ENCODE data around the gene PDE7B.

Gene PDE7B

DNA sequence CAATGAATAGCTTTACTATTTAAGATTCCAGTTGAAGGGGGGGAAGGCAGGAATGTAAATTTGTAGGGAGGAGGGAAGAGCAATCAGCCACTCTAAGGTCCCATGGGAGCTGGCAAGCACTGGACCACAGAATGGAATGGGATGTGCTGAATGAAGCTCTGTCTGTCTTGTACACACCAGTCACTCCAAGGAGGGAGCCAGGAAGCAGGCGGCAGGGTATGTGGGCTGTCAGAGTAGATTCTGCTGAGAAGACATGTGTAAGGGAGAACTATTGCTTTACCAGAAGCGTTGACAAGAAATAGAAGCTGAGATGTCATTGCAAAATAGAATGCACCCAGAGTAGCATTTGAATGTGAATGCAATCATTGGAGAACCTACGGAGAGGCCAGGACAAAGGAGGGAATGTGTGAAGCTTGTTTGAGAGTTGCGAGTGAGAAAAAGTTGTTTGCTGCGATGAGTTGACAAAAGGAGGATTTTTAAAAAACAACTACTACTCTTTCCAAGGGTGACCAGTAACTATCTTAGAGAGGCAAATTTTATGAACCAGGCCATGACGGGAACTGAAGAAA, 25.2 kb upstream of the PDE7B start:
- no peak overlapping the region for H2AFZ ChIP-seq (ENCODE audit: low read depth)
- no peaks in the 10 kb centered on the region for H3K36me3 ChIP-seq (ENCODE audit: insufficient read depth)
- no peaks in the 10 kb centered on the region for H3K27me3 ChIP-seq (ENCODE audit: insufficient read depth, low read depth)
- H3K4me1 ChIP-seq (ENCODE audit: low read depth, poor library complexity, severe bottlenecking) = no peaks in the 10 kb centered on the region
- H3K4me2 ChIP-seq = no peak overlapping the region
- TF ChIP-seq, protein P1, sequence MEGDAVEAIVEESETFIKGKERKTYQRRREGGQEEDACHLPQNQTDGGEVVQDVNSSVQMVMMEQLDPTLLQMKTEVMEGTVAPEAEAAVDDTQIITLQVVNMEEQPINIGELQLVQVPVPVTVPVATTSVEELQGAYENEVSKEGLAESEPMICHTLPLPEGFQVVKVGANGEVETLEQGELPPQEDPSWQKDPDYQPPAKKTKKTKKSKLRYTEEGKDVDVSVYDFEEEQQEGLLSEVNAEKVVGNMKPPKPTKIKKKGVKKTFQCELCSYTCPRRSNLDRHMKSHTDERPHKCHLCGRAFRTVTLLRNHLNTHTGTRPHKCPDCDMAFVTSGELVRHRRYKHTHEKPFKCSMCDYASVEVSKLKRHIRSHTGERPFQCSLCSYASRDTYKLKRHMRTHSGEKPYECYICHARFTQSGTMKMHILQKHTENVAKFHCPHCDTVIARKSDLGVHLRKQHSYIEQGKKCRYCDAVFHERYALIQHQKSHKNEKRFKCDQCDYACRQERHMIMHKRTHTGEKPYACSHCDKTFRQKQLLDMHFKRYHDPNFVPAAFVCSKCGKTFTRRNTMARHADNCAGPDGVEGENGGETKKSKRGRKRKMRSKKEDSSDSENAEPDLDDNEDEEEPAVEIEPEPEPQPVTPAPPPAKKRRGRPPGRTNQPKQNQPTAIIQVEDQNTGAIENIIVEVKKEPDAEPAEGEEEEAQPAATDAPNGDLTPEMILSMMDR (conservative IDR thresholded peaks at IDR 0.05; ENCODE audit: low read depth, low read length) = no peak
- H3K79me2 ChIP-seq (ENCODE audit: insufficient read depth, low read depth) = no peaks in the 10 kb centered on the region
- no peak overlapping the region for H3K9ac ChIP-seq
- H3K27ac ChIP-seq = no peak overlapping the region
- no peak overlapping the region for H3K4me3 ChIP-seq (IDR thresholded peaks at IDR 0.05; ENCODE audit: insufficient read depth, low read depth, low read length)
- H4K20me1 ChIP-seq (ENCODE audit: insufficient read depth) = no peaks in the 10 kb centered on the region

DNA sequence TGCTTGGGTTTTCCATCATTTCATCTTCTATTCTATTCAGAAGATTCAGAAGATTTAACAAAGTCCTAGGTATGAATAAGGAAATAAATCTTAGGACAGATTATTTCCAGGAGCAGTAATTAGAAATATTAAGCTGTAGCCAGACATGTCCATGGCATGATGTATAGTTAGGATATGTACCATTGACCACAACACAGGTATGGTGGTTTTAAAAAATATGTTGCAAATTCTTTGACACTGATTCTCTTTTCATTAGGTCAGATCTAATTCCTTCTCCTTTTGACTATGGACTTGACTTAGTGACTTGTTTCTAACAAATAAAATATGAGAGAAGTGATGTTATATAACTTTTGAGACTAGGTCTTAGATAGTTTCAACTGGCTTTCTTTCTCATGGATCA, 23.5 kb upstream of the PDE7B start:
- no peak overlapping the region for H3K4me3 ChIP-seq (IDR thresholded peaks at IDR 0.05; ENCODE audit: insufficient read depth, low read depth, low read length)
- no peak overlapping the region for H3K4me2 ChIP-seq
- H2AFZ ChIP-seq (ENCODE audit: low read depth) = no peak overlapping the region
- no peaks in the 10 kb centered on the region for H3K4me1 ChIP-seq (ENCODE audit: low read depth, poor library complexity, severe bottlenecking)
- H3K9ac ChIP-seq = no peak overlapping the region
- no peaks in the 10 kb centered on the region for H3K36me3 ChIP-seq (ENCODE audit: insufficient read depth)
- H3K27me3 ChIP-seq (ENCODE audit: insufficient read depth, low read depth) = no peaks in the 10 kb centered on the region
- no peak overlapping the region for H3K27ac ChIP-seq
- TF ChIP-seq, protein P1 (conservative IDR thresholded peaks at IDR 0.05; ENCODE audit: low read depth, low read length) = no peak
- H4K20me1 ChIP-seq (ENCODE audit: insufficient read depth) = no peaks in the 10 kb centered on the region
- H3K79me2 ChIP-seq (ENCODE audit: insufficient read depth, low read depth) = no peaks in the 10 kb centered on the region

DNA sequence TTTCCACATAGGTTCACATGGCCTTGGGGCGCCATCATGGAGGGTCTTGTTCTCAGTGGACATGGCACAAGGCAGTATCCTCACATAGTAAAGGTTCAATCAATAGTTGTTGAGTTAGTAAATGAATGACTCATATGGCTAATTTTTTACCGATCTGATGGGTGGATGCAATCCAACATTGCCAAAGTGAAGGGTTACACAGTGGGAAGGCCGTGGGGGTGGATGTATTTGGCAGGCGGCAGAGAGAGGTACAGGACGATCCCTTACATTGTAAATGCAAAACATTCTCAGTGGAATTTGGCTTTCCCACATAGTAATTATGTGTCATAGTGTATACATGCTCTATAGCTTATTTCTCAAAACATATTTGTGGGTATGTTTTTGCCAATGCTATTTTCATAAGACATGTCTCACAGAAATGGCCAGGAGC, 21.0 kb upstream of the PDE7B start:
- TF ChIP-seq, protein P1 (conservative IDR thresholded peaks at IDR 0.05; ENCODE audit: low read depth, low read length) = no peak
- H4K20me1 ChIP-seq (ENCODE audit: insufficient read depth) = no peaks in the 10 kb centered on the region
- no peak overlapping the region for H3K4me2 ChIP-seq
- H3K79me2 ChIP-seq (ENCODE audit: insufficient read depth, low read depth) = no peaks in the 10 kb centered on the region
- no peak overlapping the region for H2AFZ ChIP-seq (ENCODE audit: low read depth)
- H3K36me3 ChIP-seq (ENCODE audit: insufficient read depth) = no peaks in the 10 kb centered on the region
- H3K27me3 ChIP-seq (ENCODE audit: insufficient read depth, low read depth) = no peaks in the 10 kb centered on the region
- H3K4me3 ChIP-seq (IDR thresholded peaks at IDR 0.05; ENCODE audit: insufficient read depth, low read depth, low read length) = no peak overlapping the region
- H3K4me1 ChIP-seq (ENCODE audit: low read depth, poor library complexity, severe bottlenecking) = no peaks in the 10 kb centered on the region
- no peak overlapping the region for H3K27ac ChIP-seq
- H3K9ac ChIP-seq = no peak overlapping the region

DNA sequence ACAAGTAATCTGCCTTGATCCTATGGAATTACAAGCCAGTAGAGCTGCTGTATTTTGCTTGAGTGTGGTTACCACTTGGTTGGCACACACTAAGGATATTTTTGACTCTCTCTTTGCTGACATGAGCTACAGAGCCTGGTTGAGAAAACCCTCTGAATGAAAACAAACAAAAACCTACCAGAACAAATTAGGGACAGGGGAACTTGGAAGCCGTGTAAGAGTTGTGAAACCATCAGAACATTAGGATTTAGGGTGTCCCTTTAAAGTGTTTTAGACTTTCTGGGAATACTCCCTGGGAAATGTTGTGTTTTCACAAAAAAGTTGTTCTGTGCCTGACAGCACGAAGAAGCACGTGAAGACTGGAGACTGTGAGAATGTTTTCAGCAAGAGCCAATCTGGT, 20.5 kb upstream of the PDE7B start:
- Histone ChIP-seq H4K20me1 (ENCODE audit: insufficient read depth) (no peaks in the 10 kb centered on the region), H3K36me3 (ENCODE audit: insufficient read depth) (no peaks in the 10 kb centered on the region), H3K9ac (no peak overlapping the region), H3K27ac (no peak overlapping the region), H2AFZ (ENCODE audit: low read depth) (no peak overlapping the region), H3K79me2 (ENCODE audit: insufficient read depth, low read depth) (no peaks in the 10 kb centered on the region), H3K4me3 (IDR thresholded peaks at IDR 0.05; ENCODE audit: insufficient read depth, low read depth, low read length) (no peak overlapping the region), H3K4me1 (ENCODE audit: low read depth, poor library complexity, severe bottlenecking) (no peaks in the 10 kb centered on the region), H3K4me2 (no peak overlapping the region), H3K27me3 (ENCODE audit: insufficient read depth, low read depth) (no peaks in the 10 kb centered on the region)
- TF ChIP-seq, protein P1 (conservative IDR thresholded peaks at IDR 0.05; ENCODE audit: low read depth, low read length) = no peak
